ENCODE data around the gene ABCB6.

The ABCB6 gene

DNA sequence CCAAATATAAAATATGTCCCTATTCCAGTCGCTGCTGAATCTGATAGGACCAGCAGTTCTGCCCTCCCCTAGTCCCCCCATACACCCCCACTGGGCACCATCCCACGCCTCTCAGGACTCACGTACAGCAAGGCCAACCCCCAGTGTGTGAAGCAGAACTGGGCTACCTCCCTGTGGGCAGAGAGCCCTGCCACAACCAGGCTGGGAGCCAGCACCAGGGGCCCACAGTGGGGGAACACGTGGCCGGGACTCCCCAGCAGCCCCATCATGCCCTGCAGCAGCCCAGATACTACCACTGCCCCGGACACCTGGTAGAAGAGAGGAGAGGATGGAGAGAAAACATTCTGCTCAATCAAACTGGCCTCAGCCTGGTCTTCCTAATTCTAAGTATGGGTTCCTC is 50.2 kb downstream of the ABCB6 start:
- TF ChIP-seq CTCF (conservative IDR thresholded peaks at IDR 0.05; ENCODE audit: low read depth) = no peak
- ChIA-PET POLR2A (ENCODE audit: low non-redundant PET) (no interaction called here), CTCF (interaction anchor here (0.8 kb wide), 1 partner anchor 8 kb away, joined by 3 read pairs; the partner anchor contains the start of gene NHEJ1)
- H3K27ac ChIP-seq = no peak overlapping the region
- no peak for DNase-seq (ENCODE audit: low spot score)

GRCh38 chr2:219167997-219168396 is 50.8 kb downstream of the ABCB6 start:
- no peak for DNase-seq (ENCODE audit: low spot score)
- ChIA-PET POLR2A (ENCODE audit: low non-redundant PET) (no interaction called here), CTCF (no interaction called here)
- TF ChIP-seq CTCF (conservative IDR thresholded peaks at IDR 0.05; ENCODE audit: low read depth) = no peak
- H3K27ac ChIP-seq = no peak overlapping the region

GRCh38 chr2:219165058-219165911 is 53.5 kb downstream of the ABCB6 start:
- POLR2A ChIA-PET (ENCODE audit: low non-redundant PET) = no interaction called here
- CTCF ChIA-PET = interaction anchor here (0.7 kb wide), 1 partner anchor 23 kb away, joined by 4 read pairs; no protein-coding TSS in a partner anchor
- H3K27ac ChIP-seq = no peak overlapping the region
- TF ChIP-seq CTCF (conservative IDR thresholded peaks at IDR 0.05; ENCODE audit: low read depth) = no peak
- DNase-seq (ENCODE audit: low spot score) = no peak

DNA sequence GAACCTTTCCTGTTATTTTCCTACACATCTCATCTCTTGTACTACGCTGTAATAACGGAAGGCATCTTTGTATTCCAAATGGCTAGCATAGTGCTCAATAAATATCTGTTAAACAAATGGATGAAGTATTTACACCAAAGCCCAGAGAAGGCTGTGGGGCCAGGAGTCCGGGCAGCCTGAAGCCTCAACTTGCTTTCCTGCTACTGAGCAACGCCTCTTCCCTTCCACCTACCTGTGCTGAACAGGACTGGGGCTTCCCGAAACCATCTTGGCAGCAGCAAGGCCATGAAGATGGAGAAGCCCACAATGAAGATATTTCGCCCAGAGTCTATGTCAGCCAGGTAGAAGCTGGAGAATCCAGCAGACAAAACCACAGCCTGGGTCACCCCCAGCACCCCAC is 55.6 kb downstream of the ABCB6 start:
- POLR2A ChIA-PET (ENCODE audit: low non-redundant PET) = interaction anchor here (0.5 to 0.6 kb wide), 2 partner anchors 115 to 224 kb away, joined by 3 to 6 read pairs; no protein-coding TSS in a partner anchor
- no peak overlapping the region for H3K27ac ChIP-seq
- no peak for TF ChIP-seq CTCF (conservative IDR thresholded peaks at IDR 0.05; ENCODE audit: low read depth)

GRCh38 chr2:219161097-219161496 is 57.7 kb downstream of the ABCB6 start:
- DNase-seq (ENCODE audit: low spot score) = no peak
- peak overlapping the region; percentile 95 for H3K27ac ChIP-seq
- ChIA-PET POLR2A (ENCODE audit: low non-redundant PET) (interaction anchor here (0.7 kb wide), 1 partner anchor 16 kb away, joined by 3 read pairs; the partner anchor contains the start of gene CNPPD1), CTCF (no interaction called here)
- no peak for TF ChIP-seq CTCF (conservative IDR thresholded peaks at IDR 0.05; ENCODE audit: low read depth)

More for the DNA sequence above, 55.6 kb downstream of the ABCB6 start:
- CTCF ChIA-PET = interaction anchor here (1.3 kb wide), 1 partner anchor 9 kb away, joined by 5 read pairs; no protein-coding TSS in a partner anchor
- no peak for DNase-seq (ENCODE audit: low spot score)

- ChIA-PET CTCF (interaction anchor here (0.6 to 2.2 kb wide), 18 partner anchors 8 to 1534 kb away, joined by 3 to 7 read pairs (median 3); partner anchors contain the start of gene CNPPD1), POLR2A (ENCODE audit: low non-redundant PET) (no interaction called here)
- H3K27ac ChIP-seq = peak within 1 kb of the TSS; percentile 95
- DNase-seq (ENCODE audit: low spot score) = peak; percentile 95
- peak; percentile 96 for TF ChIP-seq CTCF (conservative IDR thresholded peaks at IDR 0.05; ENCODE audit: low read depth)
Measured at GRCh38 chr2:219160186-219161017, 58.4 kb downstream of the ABCB6 start, which contains the start of gene NHEJ1. TSS of gene NHEJ1 (minus strand) at chr2:219160815. CDS start at chr2:219158362, 2,453 bp downstream.
